Karpas-422 (cell line): ENCODE results near the gene VAMP5. TPM values are rescaled to one million over a fixed set of nuclear protein-coding genes. Genes with fewer than 3 reads are reported as not detected.
"Not testable (repeated sequence)": the region's sequence is repeated elsewhere in the genome, so short reads cannot be mapped to it uniquely, and the experiment has no call there.

ENCODE experiments used
- DNase-seq: peaks from one replicate; pipeline ENCODE4 v3.0.0-alpha.2; 2015
- H2AFZ ChIP-seq: fragments of 200-600 bp; sonication (generic); 2 replicates; pipeline ENCODE4 v1.6.1; 2014; ENCODE audit warnings: antibody characterized with exemption, low read length, mixed read lengths
- H3K27ac ChIP-seq: fragments of 200-600 bp; sonication (generic); 2 replicates; pipeline ENCODE4 v1.5.1; 2014; ENCODE audit warnings: mild to moderate bottlenecking, low read length, moderate library complexity
- H3K27me3 ChIP-seq: fragments of 200-600 bp; sonication (generic); 2 replicates; pipeline ENCODE4 v1.6.1; 2014; ENCODE audit warnings: low read length, mixed read lengths
- H3K36me3 ChIP-seq: fragments of 200-600 bp; sonication (generic); 2 replicates; pipeline ENCODE4 v1.6.1; 2014; ENCODE audit warnings: low read length, mixed read lengths; ENCODE audit not compliant: insufficient read depth
- H3K4me1 ChIP-seq: fragments of 200-600 bp; sonication (generic); 2 replicates; pipeline ENCODE4 v1.6.1; 2014; ENCODE audit warnings: mild to moderate bottlenecking, low read length, mixed read lengths
- H3K4me2 ChIP-seq: fragments of 200-600 bp; sonication (generic); 2 replicates; pipeline ENCODE4 v1.6.1; 2014; ENCODE audit warnings: low read length, low read depth, mild to moderate bottlenecking; ENCODE audit not compliant: poor library complexity, severe bottlenecking
- H3K4me3 ChIP-seq: fragments of 200-600 bp; sonication (generic); 2 replicates; pipeline ENCODE4 v1.5.1; 2014; ENCODE audit warnings: mild to moderate bottlenecking, antibody characterized with exemption, low read length, mixed read lengths
- H3K79me2 ChIP-seq: fragments of 200-600 bp; sonication (generic); 2 replicates; pipeline ENCODE4 v1.6.1; 2014; ENCODE audit warnings: mild to moderate bottlenecking, low read length, mixed read lengths
- H3K9ac ChIP-seq: fragments of 200-600 bp; sonication (generic); 2 replicates; pipeline ENCODE4 v1.6.0; 2014; ENCODE audit warnings: low read length
- H3K9me2 ChIP-seq: fragments of 200-600 bp; sonication (generic), shearing (Covaris generic); replicated peaks from 2 replicates; pipeline ENCODE4 v1.6.0; 2014; ENCODE audit warnings: mild to moderate bottlenecking, low read length, moderate library complexity; ENCODE audit not compliant: insufficient read depth
- H3K9me3 ChIP-seq: fragments of 300-700, 200-600 bp; sonication (generic); 2 replicates; pipeline ENCODE4 v1.6.1; 2014; ENCODE audit warnings: low read length, mixed read lengths
- H4K20me1 ChIP-seq: fragments of 200-600 bp; sonication (generic); 2 replicates; pipeline ENCODE4 v1.6.1; 2014; ENCODE audit warnings: mild to moderate bottlenecking, antibody characterized with exemption, low read length, low read depth; ENCODE audit not compliant: insufficient read depth
- total RNA-seq: library from RNA; depleted of rRNA; stranded (reverse); fragments of >200 nt; shearing (Covaris generic); gene quantifications from 2 replicates; pipeline ENCODE4 v1.2.3, GENCODE V29; 2014; ENCODE audit warnings: low replicate concordance

The VAMP5 gene
- total RNA-seq, 1 experiment from 2014 or later, result not detected

DNA sequence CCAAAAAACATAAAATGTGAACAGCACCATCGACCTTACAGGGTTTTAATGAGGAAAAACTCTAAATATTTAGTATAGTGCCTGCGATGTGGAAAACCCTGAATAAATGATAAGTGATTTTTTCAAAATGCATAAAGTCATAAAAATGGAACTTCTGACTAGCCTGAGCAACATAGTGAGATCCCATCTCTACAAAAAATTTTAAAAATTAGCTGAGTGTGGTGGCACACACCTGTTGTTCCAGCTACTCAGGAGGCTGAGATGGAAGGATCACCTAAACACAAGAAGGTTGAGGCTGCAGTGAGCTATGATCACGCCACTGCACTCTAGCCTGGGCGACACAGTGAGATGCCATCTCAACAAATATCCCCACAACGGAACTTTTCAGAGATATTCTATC is 27.1 kb upstream of the VAMP5 start:
- Histone ChIP-seq H3K4me1 (peaks cover 20% of the 10 kb centered on the region), H3K4me2 (no peak overlapping the region), H3K27me3 (no peaks in the 10 kb centered on the region), H3K79me2 (peaks cover 34% of the 10 kb centered on the region), H3K36me3 (peaks cover 24% of the 10 kb centered on the region), H4K20me1 (no peaks in the 10 kb centered on the region), H3K9me2 (no peaks in the 10 kb centered on the region), H3K4me3 (no peak overlapping the region), H3K9me3 (no peaks in the 10 kb centered on the region), H2AFZ (no peak overlapping the region), H3K27ac (no peak overlapping the region), H3K9ac (no peak overlapping the region)
- DNase-seq, result no peak

GRCh38 chr2:85558160-85558559 is 26.1 kb upstream of the VAMP5 start:
- H3K4me2 ChIP-seq, result no peak overlapping the region
- no peaks in the 10 kb centered on the region for H3K27me3 ChIP-seq
- H3K36me3 ChIP-seq, result peaks cover 18% of the 10 kb centered on the region
- peaks cover 34% of the 10 kb centered on the region for H3K79me2 ChIP-seq
- no peak for DNase-seq
- H2AFZ ChIP-seq, result no peak overlapping the region
- no peaks in the 10 kb centered on the region for H4K20me1 ChIP-seq
- no peak overlapping the region for H3K9ac ChIP-seq
- H3K9me2 ChIP-seq, result no peaks in the 10 kb centered on the region
- H3K4me1 ChIP-seq, result peaks cover 25% of the 10 kb centered on the region
- no peak overlapping the region for H3K4me3 ChIP-seq
- no peak overlapping the region for H3K27ac ChIP-seq
- H3K9me3 ChIP-seq, result no peaks in the 10 kb centered on the region

DNA sequence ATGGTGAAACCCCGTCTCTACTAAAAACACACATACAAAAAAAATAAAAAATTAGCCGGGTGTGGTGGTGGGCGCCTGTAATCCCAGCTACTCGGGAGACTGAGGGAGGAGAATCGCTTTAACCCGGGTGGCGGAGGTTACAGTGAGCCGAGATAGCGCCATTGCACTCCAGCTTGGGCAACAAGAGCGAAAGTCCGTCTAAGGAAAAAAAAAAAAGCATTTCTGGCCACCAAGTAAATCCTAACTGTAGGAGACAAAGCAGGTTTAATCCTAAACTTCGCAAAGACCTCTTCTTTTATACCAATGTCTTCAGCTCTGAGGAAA is 23.9 kb upstream of the VAMP5 start:
- Histone ChIP-seq H3K36me3 (peaks cover 11% of the 10 kb centered on the region), H3K79me2 (peaks cover 34% of the 10 kb centered on the region), H3K4me2 (peak overlapping the region; percentile 99), H3K4me1 (peaks cover 29% of the 10 kb centered on the region), H3K9ac (peak overlapping the region; percentile 80), H3K4me3 (peak overlapping the region; percentile 72)
- DNase-seq, H2AFZ ChIP-seq, H4K20me1 ChIP-seq, H3K9me2 ChIP-seq, H3K27me3 ChIP-seq, H3K27ac ChIP-seq, H3K9me3 ChIP-seq: not testable (repeated sequence)

DNA sequence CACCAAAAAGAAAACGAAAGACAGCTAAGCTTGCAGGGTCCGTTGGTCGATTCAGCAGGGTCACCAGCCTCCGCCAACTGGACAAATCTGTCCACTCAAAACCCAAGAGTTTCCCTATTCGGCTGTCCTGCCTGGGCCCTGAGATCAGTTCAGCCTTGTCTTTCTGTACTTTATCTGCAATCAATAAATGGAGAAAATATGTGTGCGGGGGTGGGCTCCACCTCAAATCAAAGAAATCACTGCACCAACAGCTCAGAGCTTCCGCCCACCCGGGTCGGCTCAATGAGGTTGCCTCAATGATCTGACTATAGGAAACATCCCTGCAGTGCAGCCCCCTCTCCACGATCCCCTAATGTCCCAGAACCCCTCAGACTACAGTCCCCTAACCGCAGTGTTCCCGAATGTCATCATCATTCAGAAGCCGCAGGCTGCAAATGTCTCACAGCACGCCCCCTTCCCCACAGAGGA is 23.4 kb upstream of the VAMP5 start:
- Histone ChIP-seq H3K79me2 (peaks cover 34% of the 10 kb centered on the region), H3K9me3 (no peaks in the 10 kb centered on the region), H4K20me1 (no peaks in the 10 kb centered on the region), H3K4me2 (peak overlapping the region; percentile 99), H3K9me2 (no peaks in the 10 kb centered on the region), H3K27me3 (no peaks in the 10 kb centered on the region), H3K9ac (peak overlapping the region; percentile 80), H3K4me1 (peaks cover 29% of the 10 kb centered on the region), H3K36me3 (peaks cover 11% of the 10 kb centered on the region), H3K27ac (no peak overlapping the region), H2AFZ (no peak overlapping the region), H3K4me3 (peak overlapping the region; percentile 72)
- DNase-seq, result no peak

GRCh38 chr2:85561280-85562212 is 22.7 kb upstream of the VAMP5 start, which contains the start of gene GGCX:
Gene GGCX (minus strand): TSS chr2:85561493. CDS start chr2:85561428, 65 bp downstream.
- Histone ChIP-seq H3K4me3 (peak within 1 kb of the TSS; percentile 72), H3K79me2 (peaks cover 34% of the 10 kb centered on the region), H4K20me1 (no peaks in the 10 kb centered on the region)

GRCh38 chr2:85564144-85564563 is 20.1 kb upstream of the VAMP5 start:
- Histone ChIP-seq H4K20me1 (no peaks in the 10 kb centered on the region), H3K27me3 (no peaks in the 10 kb centered on the region), H3K4me1 (peaks cover 29% of the 10 kb centered on the region), H2AFZ (peak overlapping the region; percentile 45; the same call in 1 of the 2 replicates), H3K79me2 (peaks cover 20% of the 10 kb centered on the region), H3K9ac (no peak overlapping the region), H3K9me2 (no peaks in the 10 kb centered on the region), H3K36me3 (0 out of 2 replicates have a peak, but pooled peaks cover under 1% of the 10 kb centered on the region), H3K9me3 (no peaks in the 10 kb centered on the region), H3K27ac (no peak overlapping the region; the same call in 1 of the 2 replicates), H3K4me2 (no peak overlapping the region), H3K4me3 (no peak overlapping the region)
- DNase-seq, result peak; percentile 82

More at GRCh38 chr2:85561280-85562212, 22.7 kb upstream of the VAMP5 start, which contains the start of gene GGCX:
- peak within 1 kb of the TSS; percentile 31; the same call in 1 of the 2 replicates for H2AFZ ChIP-seq
- peak within 1 kb of the TSS; percentile 80 for H3K9ac ChIP-seq
- no peaks in the 10 kb centered on the region for H3K27me3 ChIP-seq
- H3K9me2 ChIP-seq, result no peaks in the 10 kb centered on the region
- no peaks in the 10 kb centered on the region for H3K9me3 ChIP-seq
- peak within 1 kb of the TSS; percentile 58 for H3K27ac ChIP-seq
- H3K4me2 ChIP-seq, result peak within 1 kb of the TSS; percentile 99
- peaks cover 29% of the 10 kb centered on the region for H3K4me1 ChIP-seq
- DNase-seq, result peak; percentile 100
- peaks cover 11% of the 10 kb centered on the region for H3K36me3 ChIP-seq

GRCh38 chr2:85566265-85566664 is 18.0 kb upstream of the VAMP5 start:
- no peaks in the 10 kb centered on the region for H3K9me2 ChIP-seq
- H3K4me1 ChIP-seq, result peaks cover 16% of the 10 kb centered on the region
- H3K9ac ChIP-seq, result no peak overlapping the region
- no peak overlapping the region for H3K4me3 ChIP-seq
- H4K20me1 ChIP-seq, result no peaks in the 10 kb centered on the region
- H3K4me2 ChIP-seq, result no peak overlapping the region
- H3K27ac ChIP-seq, result no peak overlapping the region
- no peaks in the 10 kb centered on the region for H3K79me2 ChIP-seq
- no peaks in the 10 kb centered on the region for H3K27me3 ChIP-seq
- no peaks in the 10 kb centered on the region for H3K9me3 ChIP-seq
- no peak overlapping the region for H2AFZ ChIP-seq
- no peak for DNase-seq
- H3K36me3 ChIP-seq, result no peaks in the 10 kb centered on the region

DNA sequence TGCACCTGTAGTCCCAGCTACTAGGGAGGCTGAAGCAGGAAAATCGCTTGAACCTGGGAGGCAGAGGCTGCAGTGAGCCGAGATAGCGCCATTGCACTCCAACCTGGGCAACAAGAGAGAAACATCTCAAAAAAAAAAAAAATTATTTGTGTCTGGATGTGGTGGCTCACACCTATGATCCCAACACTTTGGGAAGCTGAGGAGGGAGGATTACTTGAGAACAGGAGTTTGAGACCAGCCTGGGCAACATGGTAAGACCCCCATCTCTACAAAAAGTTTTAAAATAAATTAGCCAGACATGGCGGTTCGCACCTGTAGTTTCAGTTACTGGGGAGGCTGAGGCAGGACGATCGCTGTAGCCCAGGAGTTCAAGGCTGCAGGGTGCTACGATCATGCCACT is 8.5 kb upstream of the VAMP5 start:
- H3K9me2 ChIP-seq, result no peaks in the 10 kb centered on the region
- no peaks in the 10 kb centered on the region for H3K9me3 ChIP-seq
- no peak overlapping the region for H3K9ac ChIP-seq
- H4K20me1 ChIP-seq, result no peaks in the 10 kb centered on the region
- no peaks in the 10 kb centered on the region for H3K27me3 ChIP-seq
- no peak overlapping the region for H3K4me3 ChIP-seq
- no peak overlapping the region for H2AFZ ChIP-seq
- H3K27ac ChIP-seq, result no peak overlapping the region
- H3K4me2 ChIP-seq, result no peak overlapping the region
- no peak for DNase-seq
- H3K4me1 ChIP-seq, result peaks cover 28% of the 10 kb centered on the region
- peaks cover 24% of the 10 kb centered on the region for H3K79me2 ChIP-seq
- H3K36me3 ChIP-seq, result no peaks in the 10 kb centered on the region
